ENCODE data around the gene TENT4B. TPM values are rescaled to one million over a fixed set of nuclear protein-coding genes. Genes with fewer than 3 reads are reported as not detected.

TENT4B gene
- polyA plus RNA-seq, 1 experiment, result 7.2 TPM

GRCh38 chr16:50173316-50173715 is 20.2 kb downstream of the TENT4B start:
- H3K4me3 ChIP-seq (ENCODE audit: low read depth, low read length), result no peak overlapping the region
- TF ChIP-seq, protein P1, sequence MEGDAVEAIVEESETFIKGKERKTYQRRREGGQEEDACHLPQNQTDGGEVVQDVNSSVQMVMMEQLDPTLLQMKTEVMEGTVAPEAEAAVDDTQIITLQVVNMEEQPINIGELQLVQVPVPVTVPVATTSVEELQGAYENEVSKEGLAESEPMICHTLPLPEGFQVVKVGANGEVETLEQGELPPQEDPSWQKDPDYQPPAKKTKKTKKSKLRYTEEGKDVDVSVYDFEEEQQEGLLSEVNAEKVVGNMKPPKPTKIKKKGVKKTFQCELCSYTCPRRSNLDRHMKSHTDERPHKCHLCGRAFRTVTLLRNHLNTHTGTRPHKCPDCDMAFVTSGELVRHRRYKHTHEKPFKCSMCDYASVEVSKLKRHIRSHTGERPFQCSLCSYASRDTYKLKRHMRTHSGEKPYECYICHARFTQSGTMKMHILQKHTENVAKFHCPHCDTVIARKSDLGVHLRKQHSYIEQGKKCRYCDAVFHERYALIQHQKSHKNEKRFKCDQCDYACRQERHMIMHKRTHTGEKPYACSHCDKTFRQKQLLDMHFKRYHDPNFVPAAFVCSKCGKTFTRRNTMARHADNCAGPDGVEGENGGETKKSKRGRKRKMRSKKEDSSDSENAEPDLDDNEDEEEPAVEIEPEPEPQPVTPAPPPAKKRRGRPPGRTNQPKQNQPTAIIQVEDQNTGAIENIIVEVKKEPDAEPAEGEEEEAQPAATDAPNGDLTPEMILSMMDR (IDR thresholded peaks at IDR 0.05; ENCODE audit: insufficient read depth, low read depth, low read length), result no peak
- H3K27me3 ChIP-seq (ENCODE audit: control insufficient read depth, insufficient read depth, low read length), result no peaks in the 10 kb centered on the region
- no peak for DNase-seq (ENCODE audit: low read depth)
- H3K36me3 ChIP-seq (ENCODE audit: control insufficient read depth, insufficient read depth, low read length), result no peaks in the 10 kb centered on the region
- ChIA-PET CTCF (no interaction called here), POLR2A (no interaction called here)

DNA sequence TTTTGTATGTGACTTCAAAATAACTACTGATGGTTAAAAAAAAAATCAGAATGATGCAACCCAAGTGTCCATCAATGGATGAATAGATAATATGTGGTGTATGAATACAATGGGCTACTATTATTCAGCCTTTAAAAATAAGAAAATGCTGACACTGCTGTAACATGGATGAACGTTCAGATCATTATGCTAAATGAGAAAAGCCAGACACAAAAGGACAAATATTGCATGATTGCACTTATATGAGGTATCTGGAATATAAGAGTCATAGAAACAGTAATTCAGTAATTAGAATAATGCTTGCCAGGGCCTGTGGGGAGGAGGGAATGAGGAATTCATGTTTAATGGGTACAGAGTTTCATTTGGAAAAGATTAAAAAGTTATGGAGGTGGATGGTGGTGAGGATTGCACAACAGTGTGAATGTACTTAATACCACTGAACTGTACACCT is 25.4 kb downstream of the TENT4B start:
- no peaks in the 10 kb centered on the region for H3K36me3 ChIP-seq (ENCODE audit: control insufficient read depth, insufficient read depth, low read length)
- no peak overlapping the region for H3K4me3 ChIP-seq (ENCODE audit: low read depth, low read length)
- POLR2A ChIA-PET, result no interaction called here
- TF ChIP-seq, protein P1 (IDR thresholded peaks at IDR 0.05; ENCODE audit: insufficient read depth, low read depth, low read length), result no peak
- CTCF ChIA-PET, result no interaction called here
- H3K27me3 ChIP-seq (ENCODE audit: control insufficient read depth, insufficient read depth, low read length), result no peaks in the 10 kb centered on the region
- no peak for DNase-seq (ENCODE audit: low read depth)

DNA sequence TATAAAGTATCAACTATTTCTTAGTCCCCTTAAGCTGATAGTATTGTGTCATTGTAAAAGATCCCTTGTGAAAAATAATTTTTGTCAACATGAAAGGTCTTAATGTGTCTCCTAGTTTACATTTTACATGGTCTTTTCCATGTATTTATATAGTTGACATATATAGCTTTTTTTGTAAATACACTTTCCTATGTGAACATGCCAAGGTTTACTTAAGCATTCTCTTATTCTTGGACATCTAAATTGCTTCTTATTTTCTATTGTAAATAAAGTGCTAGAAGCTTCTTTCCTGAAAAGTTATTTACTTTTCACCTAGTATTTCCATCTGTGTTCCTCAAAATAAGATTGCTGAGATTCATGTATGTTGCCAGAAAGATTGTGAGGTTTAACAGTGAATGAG is 29.3 kb downstream of the TENT4B start:
- no peaks in the 10 kb centered on the region for H3K27me3 ChIP-seq (ENCODE audit: control insufficient read depth, insufficient read depth, low read length)
- ChIA-PET POLR2A (no interaction called here), CTCF (interaction anchor here (1.0 to 1.1 kb wide), 2 partner anchors 27 to 157 kb away, joined by 3 read pairs; partner anchors contain the start of gene CNEP1R1)
- DNase-seq (ENCODE audit: low read depth), result no peak
- no peak overlapping the region for H3K4me3 ChIP-seq (ENCODE audit: low read depth, low read length)
- TF ChIP-seq, protein P1 (IDR thresholded peaks at IDR 0.05; ENCODE audit: insufficient read depth, low read depth, low read length), result no peak
- no peaks in the 10 kb centered on the region for H3K36me3 ChIP-seq (ENCODE audit: control insufficient read depth, insufficient read depth, low read length)

- TF ChIP-seq, protein P1 (IDR thresholded peaks at IDR 0.05; ENCODE audit: insufficient read depth, low read depth, low read length), result no peak
- H3K4me3 ChIP-seq (ENCODE audit: low read depth, low read length), result no peak overlapping the region
- no peaks in the 10 kb centered on the region for H3K36me3 ChIP-seq (ENCODE audit: control insufficient read depth, insufficient read depth, low read length)
- ChIA-PET CTCF (interaction anchor here (1.0 kb wide), 1 partner anchor 27 kb away, joined by 3 read pairs; no protein-coding TSS in a partner anchor), POLR2A (no interaction called here)
- no peaks in the 10 kb centered on the region for H3K27me3 ChIP-seq (ENCODE audit: control insufficient read depth, insufficient read depth, low read length)
- no peak for DNase-seq (ENCODE audit: low read depth)
These were observed 30.2 kb downstream of the TENT4B start for GRCh38 chr16:50183316-50183715.

DNA sequence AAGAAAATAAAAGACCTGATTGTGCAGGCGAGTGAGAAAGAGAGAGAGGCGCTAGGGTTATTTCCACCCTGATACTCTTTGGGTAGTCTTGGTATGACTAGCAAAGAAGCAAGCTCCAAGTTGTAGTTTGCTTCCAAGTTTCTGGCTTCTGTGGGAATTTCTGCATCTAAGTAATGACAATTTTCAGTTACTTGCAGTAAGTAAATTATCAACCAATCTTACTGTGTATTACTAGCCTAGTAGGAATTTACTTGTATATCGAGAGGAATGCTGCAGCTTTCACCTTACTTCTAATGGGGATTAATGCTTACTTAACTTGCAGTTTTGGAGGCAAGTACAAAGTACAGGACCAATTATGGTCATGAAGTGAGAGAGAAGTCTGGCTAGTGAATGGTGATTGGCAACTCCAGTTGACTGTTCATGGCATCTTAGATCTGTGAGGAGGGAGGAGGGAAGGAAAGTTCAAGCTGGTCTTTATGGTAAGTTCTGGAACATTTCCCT is 31.9 kb downstream of the TENT4B start:
- DNase-seq (ENCODE audit: low read depth), result no peak
- H3K36me3 ChIP-seq (ENCODE audit: control insufficient read depth, insufficient read depth, low read length), result no peaks in the 10 kb centered on the region
- H3K4me3 ChIP-seq (ENCODE audit: low read depth, low read length), result no peak overlapping the region
- ChIA-PET CTCF (interaction anchor here (0.6 kb wide), 1 partner anchor 185 kb away, joined by 3 read pairs; no protein-coding TSS in a partner anchor), POLR2A (interaction anchor here (0.6 kb wide), 1 partner anchor 10 kb away, joined by 3 read pairs; no protein-coding TSS in a partner anchor)
- H3K27me3 ChIP-seq (ENCODE audit: control insufficient read depth, insufficient read depth, low read length), result no peaks in the 10 kb centered on the region
- TF ChIP-seq, protein P1 (IDR thresholded peaks at IDR 0.05; ENCODE audit: insufficient read depth, low read depth, low read length), result no peak

Data from BJ (cell line).